ENCODE measurements around the gene DOCK2. TPM values are rescaled to one million over a fixed set of nuclear protein-coding genes. Genes with fewer than 3 reads are reported as not detected.
A peak's percentile ranks its signal among the peaks of the same experiment; 100 is the strongest.

Gene DOCK2
- total and polyA plus RNA-seq, 2 of the 8 experiments (the other 6 are each of a cell fraction or from before 2014, with no cell fraction given), result 3.9 to 5.7 TPM

GRCh38 chr5:170132269-170132975, 495.3 kb downstream of the DOCK2 start (continued):
- TF ChIP-seq POU5F1 (IDR thresholded peaks at IDR 0.05; ENCODE audit: low read depth, low read length), result no peak
- TF ChIP-seq SIN3A (conservative IDR thresholded peaks at IDR 0.05 in 1 of 2, IDR thresholded peaks at IDR 0.05 in 1 of 2; ENCODE audit: low read depth in 1 of 2, low read length in 2 of 2), result no peak
- TF ChIP-seq SIRT6 (IDR thresholded peaks at IDR 0.05; ENCODE audit: low read length), result no peak
- TF ChIP-seq POLR2A (IDR thresholded peaks at IDR 0.05; ENCODE audit: control extremely low read depth in 1 of 2, low read depth in 2 of 2, low read length in 2 of 2), result no peak
- TF ChIP-seq JUN (IDR thresholded peaks at IDR 0.05; ENCODE audit: low read depth, low read length), result no peak

MicroRNAs encoded within 50 kb of the gene (microRNA counts, 767-probe panel; counts per million panel counts)
- microRNA hsa-miR-378e, result 8,007 counts per million, percentile 97 among the panel's probes with 10 or more counts

Small RNA genes lying within 50 kb of the gene (microRNA-seq; reads per million reads assigned to microRNA genes)
- gene MIR378E (ENCODE audit: borderline microRNAs expressed in 2 of 2, borderline number of aligned reads in 2 of 2, borderline replicate concordance in 1 of 2), result 0 reads per million in 2 experiments

Small RNA genes lying within 50 kb of the gene (small RNA-seq; reads per million reads assigned to genes)
- gene MIR378E (ENCODE audit: insufficient read depth), result not detected

Other genes starting within 250 kb of the DOCK2 start
- gene SPDL1, start 53.5 kb upstream of the DOCK2 start, total RNA-seq (2021; fragmentation: NEBNext Ultra II Directional; extraction: Animal tissue kit (Norgen Biotek cat#: 25700)), result 44.5 and 45.5 TPM in 2 replicates
- 9.8 and 16.9 TPM in 2 replicates for gene SPDL1, start 53.5 kb upstream of the DOCK2 start, polyA plus RNA-seq (2011; rRNA removed)